Osteocyte (in vitro differentiated cells): ENCODE data around the gene NHERF1. TPM values are rescaled to one million over a fixed set of nuclear protein-coding genes. Genes with fewer than 3 reads are reported as not detected.

ENCODE experiments used
- DNase-seq: peaks from one replicate; pipeline ENCODE4 v3.0.0; 2021; ENCODE audit warnings: mixed read lengths; ENCODE audit not compliant: unreplicated experiment; ENCODE audit errors: extremely low spot score
- H3K27ac Mint-ChIP-seq: one replicate; pipeline ENCODE4 v1.8.0; 2021; ENCODE audit warnings: mild to moderate bottlenecking, mixed read lengths; ENCODE audit not compliant: unreplicated experiment
- H3K27me3 Mint-ChIP-seq: one replicate; pipeline ENCODE4 v1.8.0; 2021; ENCODE audit warnings: mixed read lengths; ENCODE audit not compliant: unreplicated experiment
- H3K36me3 Mint-ChIP-seq: one replicate; pipeline ENCODE4 v1.8.0; 2021; ENCODE audit warnings: mixed read lengths; ENCODE audit not compliant: unreplicated experiment
- H3K4me1 Mint-ChIP-seq: one replicate; pipeline ENCODE4 v1.8.0; 2021; ENCODE audit warnings: mixed read lengths; ENCODE audit not compliant: unreplicated experiment
- H3K4me3 Mint-ChIP-seq: one replicate; pipeline ENCODE4 v1.8.0; 2021; ENCODE audit warnings: mild to moderate bottlenecking, moderate library complexity, mixed read lengths; ENCODE audit not compliant: unreplicated experiment
- H3K9me3 Mint-ChIP-seq: one replicate; pipeline ENCODE4 v1.8.0; 2021; ENCODE audit warnings: mixed read lengths; ENCODE audit not compliant: unreplicated experiment
- CTCF ChIP-seq: fragments of 200-600 bp; sonication (generic); IDR thresholded peaks from 2 replicates; pipeline ENCODE4 v1.5.0; 2021; ENCODE audit warnings: antibody characterized with exemption, mild to moderate bottlenecking, moderate library complexity
- total RNA-seq: library from RNA; stranded (reverse); gene quantifications from 2 replicates; pipeline ENCODE4 v1.2.1, GENCODE V29; 2021

Gene NHERF1
- total RNA-seq, 1 donor from 2014 or later = 117 TPM

- H3K27me3 Mint-ChIP-seq = no peaks in the 10 kb centered on the region
- H3K36me3 Mint-ChIP-seq = peaks cover 23% of the 10 kb centered on the region
- no peak overlapping the region for H3K27ac Mint-ChIP-seq
- no peak for DNase-seq
- H3K4me3 Mint-ChIP-seq = no peak overlapping the region
- H3K9me3 Mint-ChIP-seq = no peaks in the 10 kb centered on the region
- H3K4me1 Mint-ChIP-seq = peaks cover 12% of the 10 kb centered on the region
- TF ChIP-seq CTCF = no peak
Observed at GRCh38 chr17:74803971-74804370, 55.5 kb downstream of the NHERF1 start.

DNA sequence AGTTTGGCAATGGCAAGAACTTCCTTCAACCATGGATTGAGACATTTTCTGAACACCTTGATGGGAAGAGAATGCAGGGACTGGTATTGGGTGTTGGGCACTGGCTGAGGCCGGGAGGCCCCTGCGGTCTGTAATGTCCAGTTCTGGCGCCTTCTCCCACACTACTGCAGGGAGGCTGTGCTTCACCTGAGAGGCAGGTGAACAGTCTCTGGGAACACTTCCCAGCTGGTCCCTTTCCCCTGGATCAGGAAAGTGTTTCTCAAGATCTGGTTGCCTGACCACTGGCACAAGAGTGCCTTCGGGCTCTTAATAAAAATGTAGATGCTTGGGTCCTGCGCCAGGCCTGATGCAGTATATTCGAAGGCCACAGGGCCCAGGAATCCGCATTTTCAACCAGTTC, 56.3 kb downstream of the NHERF1 start:
- peaks cover 9% of the 10 kb centered on the region for H3K4me1 Mint-ChIP-seq
- no peaks in the 10 kb centered on the region for H3K9me3 Mint-ChIP-seq
- TF ChIP-seq CTCF = no peak
- no peaks in the 10 kb centered on the region for H3K27me3 Mint-ChIP-seq
- H3K4me3 Mint-ChIP-seq = no peak overlapping the region
- no peak for DNase-seq
- H3K27ac Mint-ChIP-seq = no peak overlapping the region
- H3K36me3 Mint-ChIP-seq = peaks cover 21% of the 10 kb centered on the region

- no peak for DNase-seq
- no peak overlapping the region for H3K4me3 Mint-ChIP-seq
- peaks cover 18% of the 10 kb centered on the region for H3K36me3 Mint-ChIP-seq
- TF ChIP-seq CTCF = no peak
- H3K4me1 Mint-ChIP-seq = peaks cover 4% of the 10 kb centered on the region
- H3K27me3 Mint-ChIP-seq = no peaks in the 10 kb centered on the region
- H3K27ac Mint-ChIP-seq = no peak overlapping the region
- no peaks in the 10 kb centered on the region for H3K9me3 Mint-ChIP-seq
Observed at GRCh38 chr17:74805591-74805991, 57.2 kb downstream of the NHERF1 start.

DNA sequence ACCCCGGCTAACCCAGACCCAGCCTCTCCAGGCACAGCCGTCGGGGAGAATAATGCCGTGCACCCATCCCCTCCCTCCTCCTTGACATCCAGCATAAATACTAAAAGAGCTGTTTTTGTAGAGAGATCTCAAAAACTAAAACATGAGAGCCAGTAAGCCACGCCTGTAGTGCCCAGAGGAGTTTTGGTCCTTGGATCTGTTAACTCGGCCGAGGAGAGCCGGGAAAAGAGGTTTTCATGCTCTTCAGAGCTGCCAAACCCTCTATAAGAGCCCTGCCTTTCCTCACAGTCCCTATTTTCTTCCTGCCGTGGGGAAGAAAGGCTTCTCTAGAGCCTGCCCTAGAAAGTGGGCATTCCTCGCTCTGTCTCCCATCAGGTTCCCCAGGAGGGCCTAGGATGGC, 57.9 kb downstream of the NHERF1 start:
- DNase-seq = no peak
- H3K36me3 Mint-ChIP-seq = peaks cover 15% of the 10 kb centered on the region
- no peak overlapping the region for H3K4me3 Mint-ChIP-seq
- no peaks in the 10 kb centered on the region for H3K9me3 Mint-ChIP-seq
- TF ChIP-seq CTCF = no peak
- H3K27me3 Mint-ChIP-seq = no peaks in the 10 kb centered on the region
- H3K27ac Mint-ChIP-seq = no peak overlapping the region
- peaks cover 4% of the 10 kb centered on the region for H3K4me1 Mint-ChIP-seq

GRCh38 chr17:74807441-74807840, 59.0 kb downstream of the NHERF1 start:
- H3K27ac Mint-ChIP-seq = no peak overlapping the region
- TF ChIP-seq CTCF = no peak
- H3K9me3 Mint-ChIP-seq = no peaks in the 10 kb centered on the region
- no peak for DNase-seq
- no peak overlapping the region for H3K4me3 Mint-ChIP-seq
- no peaks in the 10 kb centered on the region for H3K27me3 Mint-ChIP-seq
- peaks cover 12% of the 10 kb centered on the region for H3K36me3 Mint-ChIP-seq
- H3K4me1 Mint-ChIP-seq = peaks cover 4% of the 10 kb centered on the region
